IMR-90 (cell line): ENCODE data around the gene SLIT1. TPM values are rescaled to one million over a fixed set of nuclear protein-coding genes. Genes with fewer than 3 reads are reported as not detected.

Experiments used
- ATAC-seq: fragments of 200-7000 bp; cut with Tn5 transposase; 2 replicates; pipeline ENCODE4 v1.9.1; 2020; ENCODE audit warnings: low read depth, mild to moderate bottlenecking, moderate library complexity
- BruUV-seq: library from RNA; stranded (reverse); fragments of 400-500 nt; replicated peaks from 2 replicates; lab custom pipeline; 2021; lab: Mats Ljungman, UMichigan
- CTCF ChIA-PET: fragments of 300-600 bp; formaldehyde crosslinking; extraction: SDS; loops from one replicate; lab custom pipeline; 2021; ENCODE audit warnings: antibody characterized with exemption; lab: Yijun Ruan, JAX
- POLR2A ChIA-PET: fragments of 300-600 bp; sonication (Branson Sonifier 250); formaldehyde crosslinking; loops from one replicate; lab custom pipeline; 2022; ENCODE audit warnings: antibody characterized with exemption; ENCODE audit not compliant: unreplicated experiment; lab: Charles Lee
- DNase-seq: peaks from one replicate; pipeline ENCODE4 v3.0.0; 2013
- H2AFZ ChIP-seq: replicated peaks from 2 replicates; pipeline ENCODE3; 2013; ENCODE audit warnings: low read length, mild to moderate bottlenecking; ENCODE audit not compliant: poor library complexity
- H2AK5ac ChIP-seq: 2 replicates; pipeline ENCODE4 v1.6.1; 2013; ENCODE audit warnings: low read depth, low read length, inconsistent platforms
- H2AK9ac ChIP-seq: replicated peaks from 2 replicates; pipeline ENCODE3; 2013; ENCODE audit warnings: mild to moderate bottlenecking, low read depth, low read length, moderate library complexity; ENCODE audit not compliant: poor library complexity
- H2BK120ac ChIP-seq: 2 replicates; pipeline ENCODE4 v1.6.1; 2013; ENCODE audit warnings: low read depth, low read length, inconsistent platforms
- H2BK15ac ChIP-seq: 3 replicates; pipeline ENCODE4 v1.6.1; 2013; ENCODE audit warnings: low read depth, low read length, inconsistent platforms
- H2BK20ac ChIP-seq: 2 replicates; pipeline ENCODE4 v1.6.1; 2013; ENCODE audit warnings: low read depth, mild to moderate bottlenecking, inconsistent platforms, low read length, moderate library complexity
- H2BK5ac ChIP-seq: 2 replicates; pipeline ENCODE4 v1.6.1; 2013; ENCODE audit warnings: mild to moderate bottlenecking, low read depth, low read length, inconsistent platforms; ENCODE audit not compliant: poor library complexity, severe bottlenecking
- H3K14ac ChIP-seq: replicated peaks from 2 replicates; pipeline ENCODE4 v1.6.1; 2013; ENCODE audit warnings: low read depth, low read length, inconsistent platforms
- H3K18ac ChIP-seq: 2 replicates; pipeline ENCODE4 v1.6.1; 2013; ENCODE audit warnings: low read depth, low read length, control low read depth
- H3K23ac ChIP-seq: 2 replicates; pipeline ENCODE4 v1.6.1; 2013; ENCODE audit warnings: low read depth, low read length, inconsistent platforms
- H3K27ac ChIP-seq: 2 replicates; pipeline ENCODE4 v1.5.1; 2013; ENCODE audit warnings: mild to moderate bottlenecking, control low read depth, low read length; ENCODE audit not compliant: insufficient read depth
- H3K27me3 ChIP-seq: 2 replicates; pipeline ENCODE4 v1.6.1; 2013; ENCODE audit warnings: low read length; ENCODE audit not compliant: control insufficient read depth, insufficient read depth
- H3K36me3 ChIP-seq: 2 replicates; pipeline ENCODE4 v1.6.1; 2013; ENCODE audit warnings: low read length, mixed read lengths; ENCODE audit not compliant: control insufficient read depth, insufficient read depth
- H3K4ac ChIP-seq: 2 replicates; pipeline ENCODE4 v1.6.1; 2013; ENCODE audit warnings: low read depth, low read length, inconsistent platforms
- H3K4me1 ChIP-seq: 2 replicates; pipeline ENCODE4 v1.6.1; 2013; ENCODE audit warnings: low read length, mixed read lengths; ENCODE audit not compliant: control insufficient read depth, insufficient read depth
- H3K4me2 ChIP-seq: 2 replicates; pipeline ENCODE4 v1.6.1; 2013; ENCODE audit warnings: low read depth, mild to moderate bottlenecking, control low read depth, low read length, moderate library complexity
- H3K4me3 ChIP-seq: 2 replicates; pipeline ENCODE4 v1.5.1; 2013; ENCODE audit warnings: low read depth, mild to moderate bottlenecking, control low read depth, low read length, moderate library complexity; ENCODE audit not compliant: insufficient read depth
- H3K56ac ChIP-seq: 2 replicates; pipeline ENCODE4 v1.6.1; 2013; ENCODE audit warnings: low read length, inconsistent platforms; ENCODE audit not compliant: insufficient read depth; ENCODE audit errors: extremely low read depth
- H3K79me1 ChIP-seq, 2 experiments: 2 replicates each; pipeline ENCODE4 v1.6.1; 2013; ENCODE audit warnings: low read length in 2 of 2, inconsistent platforms in 1 of 2, low read depth in 1 of 2
- H3K9ac ChIP-seq: 2 replicates; pipeline ENCODE4 v1.6.1; 2013; ENCODE audit warnings: low read depth, low read length, control low read depth
- H3K9me1 ChIP-seq: 2 replicates; pipeline ENCODE4 v1.6.1; 2013; ENCODE audit warnings: low read length, inconsistent platforms; ENCODE audit not compliant: insufficient read depth
- H3K9me3 ChIP-seq: 2 replicates; pipeline ENCODE4 v1.6.1; 2013; ENCODE audit warnings: low read length; ENCODE audit not compliant: control insufficient read depth, insufficient read depth
- H4K20me1 ChIP-seq: 2 replicates; pipeline ENCODE4 v1.6.1; 2013; ENCODE audit warnings: low read length, inconsistent platforms; ENCODE audit not compliant: insufficient read depth
- H4K5ac ChIP-seq: 2 replicates; pipeline ENCODE4 v1.6.1; 2013; ENCODE audit warnings: mild to moderate bottlenecking, low read depth, low read length, control low read depth
- H4K8ac ChIP-seq, 2 experiments: 2 replicates each; pipeline ENCODE4 v1.6.1; 2013; ENCODE audit warnings: low read depth in 2 of 2, low read length in 2 of 2, control low read depth in 1 of 2, inconsistent platforms in 1 of 2
- H4K91ac ChIP-seq: 2 replicates; pipeline ENCODE4 v1.6.1; 2013; ENCODE audit warnings: low read depth, low read length, inconsistent platforms; ENCODE audit not compliant: insufficient read depth
- BHLHE40 ChIP-seq: fragments of 150-350 bp; IDR thresholded peaks from 2 replicates; pipeline ENCODE4 v1.6.1; 2016; ENCODE audit warnings: mild to moderate bottlenecking, low read depth, low read length
- CEBPB ChIP-seq: IDR thresholded peaks from 2 replicates; pipeline ENCODE4 v1.6.1; 2012; ENCODE audit warnings: low read depth, low read length, improper control_type of control experiment
- CHD1 ChIP-seq: IDR thresholded peaks from 2 replicates; pipeline ENCODE4 v1.6.1; 2012; ENCODE audit warnings: low read depth, low read length, improper control_type of control experiment
- ELK1 ChIP-seq: fragments of 150-350 bp; IDR thresholded peaks from 2 replicates; pipeline ENCODE4 v1.6.1; 2016; ENCODE audit warnings: low read depth, mild to moderate bottlenecking, low read length, moderate library complexity, borderline replicate concordance
- FOS ChIP-seq: fragments of 150-350 bp; IDR thresholded peaks from 2 replicates; pipeline ENCODE4 v1.6.1; 2016; ENCODE audit warnings: low read depth, low read length
- MAFK ChIP-seq: IDR thresholded peaks from 2 replicates; pipeline ENCODE4 v1.6.1; 2012; ENCODE audit warnings: low read depth, low read length, improper control_type of control experiment
- MAZ ChIP-seq: IDR thresholded peaks from 2 replicates; pipeline ENCODE4 v1.6.1; 2012; ENCODE audit warnings: low read depth, mild to moderate bottlenecking, low read length, improper control_type of control experiment, moderate library complexity, borderline replicate concordance
- MXI1 ChIP-seq: IDR thresholded peaks from 2 replicates; pipeline ENCODE4 v1.6.1; 2012; ENCODE audit warnings: low read depth, mild to moderate bottlenecking, low read length, moderate library complexity, borderline replicate concordance
- NFE2L2 ChIP-seq: fragments of 150-350 bp; IDR thresholded peaks from 2 replicates; pipeline ENCODE4 v1.6.1; 2016; ENCODE audit warnings: low read depth, mild to moderate bottlenecking, low read length
- POLR2A ChIP-seq: IDR thresholded peaks from 2 replicates; pipeline ENCODE4 v1.6.1; 2012; ENCODE audit warnings: mild to moderate bottlenecking, low read depth, low read length
- RAD21 ChIP-seq: IDR thresholded peaks from 2 replicates; pipeline ENCODE4 v1.6.1; 2012; ENCODE audit warnings: low read length, improper control_type of control experiment
- RCOR1 ChIP-seq: IDR thresholded peaks from 2 replicates; pipeline ENCODE4 v1.6.1; 2012; ENCODE audit warnings: mild to moderate bottlenecking, low read length, improper control_type of control experiment; ENCODE audit not compliant: insufficient replicate concordance
- RFX5 ChIP-seq: IDR thresholded peaks from 2 replicates; pipeline ENCODE4 v1.8.0; 2012; ENCODE audit warnings: low read depth, mild to moderate bottlenecking, low read length, moderate library complexity
- SMC3 ChIP-seq: fragments of 150-350 bp; IDR thresholded peaks from 2 replicates; pipeline ENCODE4 v1.6.1; 2016; ENCODE audit warnings: low read depth, mild to moderate bottlenecking, antibody characterized with exemption, low read length, moderate library complexity
- USF2 ChIP-seq: fragments of 150-350 bp; IDR thresholded peaks from 2 replicates; pipeline ENCODE4 v1.6.1; 2017; ENCODE audit warnings: mild to moderate bottlenecking, antibody characterized with exemption, low read length, low read depth
- WGBS, 2 experiments: methylation state at CpG; one replicate each; pipeline versions ENCODE4 v1.1.5 to v1.1.7; 2013; ENCODE audit warnings: missing lambda C conversion rate in 2 of 2; ENCODE audit not compliant: insufficient read length in 1 of 2; ENCODE audit errors: extremely low coverage in 2 of 2; 5-methylcytosine and 5-hydroxymethylcytosine counted together
- dilution Hi-C: fragments of 300-500 bp; cut with HindIII; formaldehyde crosslinking; loops from one replicate; pipeline ENCODE4 v1.14.3; 2018; ENCODE audit warnings: low sequenced_read_pairs; ENCODE audit not compliant: unreplicated experiment
- in situ Hi-C: fragments of 300-500 bp; cut with MboI; formaldehyde crosslinking; loops from 3 replicates; pipeline ENCODE4 v1.14.3; 2019; ENCODE audit warnings: low sequenced_read_pairs, inconsistent platforms, mixed read lengths
- intact Hi-C: fragments of 100-400 bp; cut with micrococcal nuclease; formaldehyde crosslinking; loops from 2 replicates; pipeline ENCODE4 v1.10.0; 2022
- polyA plus RNA-seq, 3 experiments: library from polyadenylated mRNA; depleted of rRNA; stranded (reverse); fragments of >200 nt; gene quantifications; 2 replicates each; pipeline ENCODE4 v1.2.3, GENCODE V29; 2012; ENCODE audit warnings: low replicate concordance in 1 of 3
- total RNA-seq: library from RNA; depleted of rRNA; stranded (reverse); fragments of >200 nt; gene quantifications from 2 replicates; pipeline ENCODE4 v1.2.3, GENCODE V29; 2012
- TF ChIP-seq, protein P1 (sequence below): conservative IDR thresholded peaks from 2 replicates; pipeline ENCODE4 v1.5.1; 2012; ENCODE audit warnings: mild to moderate bottlenecking, low read depth, low read length, improper control_type of control experiment

The SLIT1 gene
- total and polyA plus RNA-seq, 2 of the 4 experiments (the other 2 are of a cell fraction): under 0.01 TPM

- ATAC-seq (no peak), DNase-seq (no peak)
- Histone ChIP-seq H3K4ac (no peak overlapping the region), H2BK20ac (no peak overlapping the region), H3K18ac (no peak overlapping the region), H3K14ac (no peak overlapping the region), H2BK15ac (no peak overlapping the region), H3K4me2 (no peak overlapping the region), H3K36me3 (no peaks in the 10 kb centered on the region), H3K9me1 (no peaks in the 10 kb centered on the region), H2AFZ (no peak overlapping the region), H4K8ac (no peak overlapping the region), H4K5ac (no peak overlapping the region), H3K4me1 (no peaks in the 10 kb centered on the region), H3K23ac (no peak overlapping the region), H3K27ac (no peak overlapping the region), H3K27me3 (peaks cover 39% of the 10 kb centered on the region), H2BK5ac (no peak overlapping the region), H4K20me1 (no peaks in the 10 kb centered on the region; the same call in 1 of the 2 replicates), H2AK9ac (no peak overlapping the region), H2BK120ac (no peak overlapping the region), H3K9ac (no peak overlapping the region), H3K79me1 (no peaks in the 10 kb centered on the region), H3K4me3 (no peak overlapping the region), H2AK5ac (no peak overlapping the region), H4K91ac (no peak overlapping the region), H3K56ac (no peak overlapping the region), H3K9me3 (0 out of 2 replicates have a peak, but pooled peaks cover 2% of the 10 kb centered on the region)
- in situ Hi-C loops: no loop called here
- POLR2A ChIA-PET: no interaction called here
- dilution Hi-C loops: no loop called here
- BruUV-seq: no TSS peak
- TF ChIP-seq BHLHE40: no peak
- no peak for TF ChIP-seq MXI1
- TF ChIP-seq FOS: no peak
- no peak for TF ChIP-seq NFE2L2
- no peak for TF ChIP-seq MAZ
- no peak for TF ChIP-seq MAFK
- no peak for TF ChIP-seq SMC3
- TF ChIP-seq, protein P1, sequence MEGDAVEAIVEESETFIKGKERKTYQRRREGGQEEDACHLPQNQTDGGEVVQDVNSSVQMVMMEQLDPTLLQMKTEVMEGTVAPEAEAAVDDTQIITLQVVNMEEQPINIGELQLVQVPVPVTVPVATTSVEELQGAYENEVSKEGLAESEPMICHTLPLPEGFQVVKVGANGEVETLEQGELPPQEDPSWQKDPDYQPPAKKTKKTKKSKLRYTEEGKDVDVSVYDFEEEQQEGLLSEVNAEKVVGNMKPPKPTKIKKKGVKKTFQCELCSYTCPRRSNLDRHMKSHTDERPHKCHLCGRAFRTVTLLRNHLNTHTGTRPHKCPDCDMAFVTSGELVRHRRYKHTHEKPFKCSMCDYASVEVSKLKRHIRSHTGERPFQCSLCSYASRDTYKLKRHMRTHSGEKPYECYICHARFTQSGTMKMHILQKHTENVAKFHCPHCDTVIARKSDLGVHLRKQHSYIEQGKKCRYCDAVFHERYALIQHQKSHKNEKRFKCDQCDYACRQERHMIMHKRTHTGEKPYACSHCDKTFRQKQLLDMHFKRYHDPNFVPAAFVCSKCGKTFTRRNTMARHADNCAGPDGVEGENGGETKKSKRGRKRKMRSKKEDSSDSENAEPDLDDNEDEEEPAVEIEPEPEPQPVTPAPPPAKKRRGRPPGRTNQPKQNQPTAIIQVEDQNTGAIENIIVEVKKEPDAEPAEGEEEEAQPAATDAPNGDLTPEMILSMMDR: no peak
- TF ChIP-seq POLR2A: no peak
- no peak for TF ChIP-seq RFX5
- no peak for TF ChIP-seq CEBPB
- no peak for TF ChIP-seq RCOR1
- no peak for TF ChIP-seq ELK1
- TF ChIP-seq CHD1: no peak
- TF ChIP-seq RAD21: no peak
- TF ChIP-seq USF2: no peak
- intact Hi-C loops: no loop called here
- CTCF ChIA-PET: no interaction called here
- WGBS, 2 experiments: 37% methylated on average over 2 of the region's 5 CpGs; no CpG with 5 or more reads in 1 of the 2 experiments
These were observed 138.5 kb downstream of the SLIT1 start for GRCh38 chr10:97047083-97047736.
